Upper lobe of left lung (tissue), 6 donors: ENCODE measurements around the gene BTNL3. TPM values are rescaled to one million over a fixed set of nuclear protein-coding genes. Genes with fewer than 3 reads are reported as not detected.

ENCODE experiments used
- ATAC-seq, 2 donors: fragments of 200-7000 bp; cut with Tn5 transposase; one replicate each; pipeline ENCODE4 v1.9.1; 2022; ENCODE audit warnings: mild to moderate bottlenecking in 2 of 2, moderate library complexity in 2 of 2; ENCODE audit not compliant: low FRiP score in 2 of 2
- DNase-seq, 2 donors: peaks; one replicate each; pipeline ENCODE4 v3.0.0-alpha.2; 2019 to 2020
- H3K27ac ChIP-seq, 4 donors: fragments of 200-600 bp; sonication (generic); one replicate each; pipeline ENCODE4 v1.5.1; 2016 to 2019
- H3K27me3 ChIP-seq, 4 donors: fragments of 200-600 bp; sonication (generic); one replicate each; pipeline ENCODE4 v1.5.1; 2017 to 2019
- H3K36me3 ChIP-seq, 4 donors: fragments of 200-600 bp; sonication (generic); one replicate each; pipeline ENCODE4 v1.5.1; 2016 to 2019
- H3K4me1 ChIP-seq, 4 donors: fragments of 200-600 bp; sonication (generic); one replicate each; pipeline ENCODE4 v1.5.1; 2018 to 2019
- H3K4me3 ChIP-seq, 4 donors: fragments of 200-600 bp; sonication (generic); one replicate each; pipeline ENCODE4 v1.5.1; 2017 to 2019; ENCODE audit warnings: mild to moderate bottlenecking in 2 of 4, moderate library complexity in 1 of 4
- H3K9me3 ChIP-seq, 4 donors: fragments of 200-600 bp; sonication (generic); one replicate each; pipeline ENCODE4 v1.5.1; 2018 to 2019
- EP300 ChIP-seq, 4 donors: sonication (generic); formaldehyde crosslinking; IDR thresholded peaks; one replicate each; pipeline ENCODE4 v1.5.1; 2017; ENCODE audit warnings: antibody characterized with exemption in 4 of 4, control low read depth in 2 of 4
- POLR2A ChIP-seq, 4 donors: fragments of 450-650 bp; IDR thresholded peaks; one replicate each; pipeline ENCODE4 v1.5.1; 2016 to 2017; ENCODE audit warnings: antibody characterized with exemption in 4 of 4, mild to moderate bottlenecking in 2 of 4
- POLR2AphosphoS5 ChIP-seq, 2 donors: sonication (generic); formaldehyde crosslinking; IDR thresholded peaks; one replicate each; pipeline ENCODE4 v1.5.1; 2017; ENCODE audit warnings: antibody characterized with exemption in 2 of 2
- WGBS, 2 donors: methylation state at CpG; one replicate each; pipeline ENCODE4 v1.1.5; 2017 to 2018; 5-methylcytosine and 5-hydroxymethylcytosine counted together
- small RNA-seq, 4 donors: library from RNA; depleted of rRNA; stranded (forward); fragments of <200 nt; gene quantifications; one replicate each; pipeline ENCODE3, GENCODE V24; 2016
- total RNA-seq, 6 donors: library from RNA; depleted of rRNA in 4 of 6; stranded (reverse); fragments of >200 nt in 4 of 6; gene quantifications; one replicate each; pipeline versions ENCODE4 v1.1.0 to v1.2.1, GENCODE V29; 2016 to 2021
- TF ChIP-seq, protein P1 (sequence below), 6 experiments: fragments of 450-650 bp in 4 of 6; fragments of 200-600 bp in 2 of 6; sonication (generic) in 2 of 6; IDR thresholded peaks; one replicate each; pipeline ENCODE4 v1.5.1; 2016 to 2019; ENCODE audit warnings: antibody characterized with exemption in 6 of 6
- donor health status: DM: no; HTN: no; CAD: no; lungs with moderate emphysema.
- donor health status: DM: no; HTN: yes; CAD: no; lungs with severe emphysema.

BTNL3 gene
- total RNA-seq, 6 donors from 2014 or later = 0.57 to 0.79 (median 0.61) TPM; not detected in 3

DNA sequence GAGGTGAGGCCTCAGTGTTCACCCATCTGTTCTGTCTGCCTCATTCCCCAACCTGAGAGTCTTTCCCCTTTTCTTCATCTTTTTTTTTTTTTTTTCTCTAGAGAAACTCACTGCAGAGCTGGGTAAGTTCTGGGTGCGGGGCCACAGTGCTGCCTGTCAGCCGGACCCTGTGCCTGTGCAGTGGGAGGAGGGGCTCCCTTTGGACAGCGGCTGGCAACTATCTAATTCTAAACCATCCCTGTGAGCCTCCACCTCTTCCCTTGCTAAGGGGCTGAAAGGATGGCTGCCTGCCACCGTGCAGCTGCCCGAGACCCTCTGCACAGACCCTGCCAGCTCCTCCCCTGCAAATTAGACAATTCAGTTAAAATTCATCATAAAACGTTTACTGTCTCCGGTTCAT lies 65.5 kb downstream of the BTNL3 start:
- peaks cover 21 to 38% (median 26%) of the 10 kb centered on the region in 4 donors for H3K4me1 ChIP-seq
- H3K36me3 ChIP-seq = peaks cover 0 to 39% (median under 1%) of the 10 kb centered on the region in 4 donors
- ATAC-seq = peak in 1 of 2 donors; percentile 31
- H3K27ac ChIP-seq = peak overlapping the region in 3 of 4 donors; percentile 78 to 87 (median 85)
- 21 to 42% methylated on average over 7 of the region's 7 CpGs for WGBS, 2 donors
- no peak for DNase-seq
- TF ChIP-seq POLR2A (IDR thresholded peaks at IDR 0.05) = no peak
- TF ChIP-seq, protein P1, sequence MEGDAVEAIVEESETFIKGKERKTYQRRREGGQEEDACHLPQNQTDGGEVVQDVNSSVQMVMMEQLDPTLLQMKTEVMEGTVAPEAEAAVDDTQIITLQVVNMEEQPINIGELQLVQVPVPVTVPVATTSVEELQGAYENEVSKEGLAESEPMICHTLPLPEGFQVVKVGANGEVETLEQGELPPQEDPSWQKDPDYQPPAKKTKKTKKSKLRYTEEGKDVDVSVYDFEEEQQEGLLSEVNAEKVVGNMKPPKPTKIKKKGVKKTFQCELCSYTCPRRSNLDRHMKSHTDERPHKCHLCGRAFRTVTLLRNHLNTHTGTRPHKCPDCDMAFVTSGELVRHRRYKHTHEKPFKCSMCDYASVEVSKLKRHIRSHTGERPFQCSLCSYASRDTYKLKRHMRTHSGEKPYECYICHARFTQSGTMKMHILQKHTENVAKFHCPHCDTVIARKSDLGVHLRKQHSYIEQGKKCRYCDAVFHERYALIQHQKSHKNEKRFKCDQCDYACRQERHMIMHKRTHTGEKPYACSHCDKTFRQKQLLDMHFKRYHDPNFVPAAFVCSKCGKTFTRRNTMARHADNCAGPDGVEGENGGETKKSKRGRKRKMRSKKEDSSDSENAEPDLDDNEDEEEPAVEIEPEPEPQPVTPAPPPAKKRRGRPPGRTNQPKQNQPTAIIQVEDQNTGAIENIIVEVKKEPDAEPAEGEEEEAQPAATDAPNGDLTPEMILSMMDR (IDR thresholded peaks at IDR 0.05) = no peak
- TF ChIP-seq EP300 (IDR thresholded peaks at IDR 0.05) = no peak
- no peak for TF ChIP-seq POLR2AphosphoS5 (IDR thresholded peaks at IDR 0.05)
- no peaks in the 10 kb centered on the region for H3K9me3 ChIP-seq
- H3K4me3 ChIP-seq = peak overlapping the region; percentile 28 to 63 (median 56)
- H3K27me3 ChIP-seq = peaks cover 0 to 26% (median 12%) of the 10 kb centered on the region in 4 donors

DNA sequence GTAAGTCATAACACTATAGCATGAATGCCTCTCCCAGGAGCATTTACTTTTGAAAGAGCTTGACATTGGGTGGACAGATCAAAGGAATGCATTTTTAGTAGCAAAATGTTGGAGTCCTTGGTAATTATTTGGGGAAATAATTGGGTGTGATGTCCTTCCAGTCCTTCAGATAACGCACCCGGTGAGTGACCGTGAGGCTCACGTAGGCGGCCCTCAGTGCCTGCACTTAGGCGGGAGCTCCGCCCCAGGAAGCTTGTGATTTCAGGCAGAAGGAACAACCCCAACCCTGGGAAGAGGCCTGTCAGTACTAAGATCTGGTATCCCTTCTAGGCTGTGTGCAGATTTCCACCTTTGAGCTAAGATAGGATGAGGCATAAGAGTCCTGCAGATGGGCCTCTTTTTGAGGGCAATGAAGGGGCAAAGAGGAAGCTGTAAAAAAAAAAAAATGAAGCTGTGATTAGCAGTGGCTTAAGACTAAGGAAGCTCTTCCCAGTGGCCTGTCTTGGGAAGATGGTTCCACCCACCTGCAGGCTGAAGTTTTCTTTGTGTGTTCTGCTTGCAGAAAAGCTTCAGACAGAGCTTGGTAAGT lies 66.3 kb downstream of the BTNL3 start:
- ATAC-seq = no peak
- no peak for DNase-seq
- Histone ChIP-seq H3K9me3 (no peaks in the 10 kb centered on the region), H3K36me3 (peaks cover 0 to 37% (median 4%) of the 10 kb centered on the region in 4 donors), H3K4me1 (peaks cover 21 to 38% (median 28%) of the 10 kb centered on the region in 4 donors), H3K27ac (peak overlapping the region in 2 of 4 donors; percentile 85 to 87), H3K27me3 (peaks cover 0 to 33% (median 20%) of the 10 kb centered on the region in 4 donors), H3K4me3 (peak overlapping the region in 2 of 4 donors; percentile 52 to 63)
- TF ChIP-seq POLR2A (IDR thresholded peaks at IDR 0.05) = no peak
- 41 to 47% methylated on average over 7 of the region's 7 CpGs for WGBS, 2 donors

Small RNA genes lying within 50 kb of the gene (small RNA-seq; reads per million reads assigned to genes)
- 0 to 0.20 (median 0) reads per million in 4 donors for gene MIR8089
- 0 reads per million in 4 donors for gene RNU6-1036P
- 0 reads per million in 4 donors for gene RPS29P12

Other genes with a start within 250 kb of the BTNL3 start
- not detected for gene OR2Y1, start 248.8 kb upstream of the BTNL3 start, total RNA-seq
- 100 to 1,000 TPM; 148 to 392 (median 277) TPM for gene MGAT1, start 186.0 kb upstream of the BTNL3 start, total RNA-seq
- 10 to 100 TPM; 19.6 to 41.2 (median 26.1) TPM for gene ZFP62, start 127.6 kb upstream of the BTNL3 start, total RNA-seq
- 10 to 100 TPM in 1 of 6 donors, 1 to 10 TPM in 4, not detected in 1; 1.2 to 10.0 (median 3.6) TPM for gene BTNL8, start 89.7 kb upstream of the BTNL3 start, total RNA-seq
- gene BTNL9, start 51.4 kb downstream of the BTNL3 start, total RNA-seq = 100 to 1,000 TPM in 4 of 6 donors, 10 to 100 TPM in 2; 71.8 to 634 (median 147) TPM
- not detected for gene OR2V1, start 142.3 kb downstream of the BTNL3 start, total RNA-seq
- gene OR2V2, start 158.7 kb downstream of the BTNL3 start, total RNA-seq = 1 to 10 TPM in 1 of 6 donors, not detected in 5; 1.6 TPM
- gene TRIM7, start 216.3 kb downstream of the BTNL3 start, total RNA-seq = 1 to 10 TPM in 5 of 6 donors, under 1 TPM in 1; 0.83 to 6.7 (median 2.9) TPM
- gene TRIM41, start 234.4 kb downstream of the BTNL3 start, total RNA-seq = 10 to 100 TPM; 14.4 to 75.4 (median 34.1) TPM